ENCODE data around the gene RICTOR.

DNA sequence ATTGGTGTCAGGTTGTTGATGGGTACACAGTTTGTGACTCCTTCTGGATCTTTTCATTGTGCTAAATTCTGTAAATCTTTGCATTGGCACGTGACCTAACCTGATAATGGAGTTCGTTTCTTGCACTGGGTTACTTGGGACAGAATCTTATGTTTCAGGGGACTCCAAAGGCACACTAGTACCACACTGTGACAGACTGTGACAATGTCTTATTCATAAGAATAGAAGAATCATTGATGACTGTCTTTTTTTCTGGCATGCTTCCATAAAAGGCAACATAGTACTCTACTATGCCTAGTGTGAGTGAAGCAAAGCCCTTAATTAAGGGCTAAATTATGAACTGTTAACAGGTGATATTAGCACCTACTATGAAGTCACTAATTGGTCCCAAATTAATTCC is 35.4 kb upstream of the RICTOR start:
- TF ChIP-seq POLR2A (IDR thresholded peaks at IDR 0.05), result no peak
- TF ChIP-seq, protein P1, sequence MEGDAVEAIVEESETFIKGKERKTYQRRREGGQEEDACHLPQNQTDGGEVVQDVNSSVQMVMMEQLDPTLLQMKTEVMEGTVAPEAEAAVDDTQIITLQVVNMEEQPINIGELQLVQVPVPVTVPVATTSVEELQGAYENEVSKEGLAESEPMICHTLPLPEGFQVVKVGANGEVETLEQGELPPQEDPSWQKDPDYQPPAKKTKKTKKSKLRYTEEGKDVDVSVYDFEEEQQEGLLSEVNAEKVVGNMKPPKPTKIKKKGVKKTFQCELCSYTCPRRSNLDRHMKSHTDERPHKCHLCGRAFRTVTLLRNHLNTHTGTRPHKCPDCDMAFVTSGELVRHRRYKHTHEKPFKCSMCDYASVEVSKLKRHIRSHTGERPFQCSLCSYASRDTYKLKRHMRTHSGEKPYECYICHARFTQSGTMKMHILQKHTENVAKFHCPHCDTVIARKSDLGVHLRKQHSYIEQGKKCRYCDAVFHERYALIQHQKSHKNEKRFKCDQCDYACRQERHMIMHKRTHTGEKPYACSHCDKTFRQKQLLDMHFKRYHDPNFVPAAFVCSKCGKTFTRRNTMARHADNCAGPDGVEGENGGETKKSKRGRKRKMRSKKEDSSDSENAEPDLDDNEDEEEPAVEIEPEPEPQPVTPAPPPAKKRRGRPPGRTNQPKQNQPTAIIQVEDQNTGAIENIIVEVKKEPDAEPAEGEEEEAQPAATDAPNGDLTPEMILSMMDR (IDR thresholded peaks at IDR 0.05), result no peak
